ENCODE data around the gene CFAP54.

DNA sequence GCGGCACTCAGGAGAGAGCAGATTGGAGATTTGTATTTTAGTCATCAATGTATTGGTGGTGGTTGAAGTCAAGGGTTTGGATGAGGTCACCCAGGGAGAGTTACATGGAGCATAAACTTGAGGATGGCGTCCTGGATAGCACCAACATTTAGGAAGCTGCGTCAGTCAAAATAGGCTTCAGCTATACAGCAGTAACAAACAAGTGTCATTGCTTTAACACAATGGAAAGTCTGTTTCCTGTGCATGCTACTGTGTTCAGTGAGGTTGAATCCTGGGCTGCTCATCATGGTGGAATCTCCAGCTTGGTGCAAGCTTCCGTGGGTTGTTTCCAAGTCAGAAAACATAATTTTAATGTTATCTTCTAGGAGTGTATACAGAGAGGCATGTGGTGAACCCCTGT, 180.4 kb downstream of the CFAP54 start:
- TF ChIP-seq POLR2A (IDR thresholded peaks at IDR 0.05) (no peak), POLR2AphosphoS5 (IDR thresholded peaks at IDR 0.05) (no peak), EP300 (IDR thresholded peaks at IDR 0.05) (no peak)
- TF ChIP-seq, protein P1, sequence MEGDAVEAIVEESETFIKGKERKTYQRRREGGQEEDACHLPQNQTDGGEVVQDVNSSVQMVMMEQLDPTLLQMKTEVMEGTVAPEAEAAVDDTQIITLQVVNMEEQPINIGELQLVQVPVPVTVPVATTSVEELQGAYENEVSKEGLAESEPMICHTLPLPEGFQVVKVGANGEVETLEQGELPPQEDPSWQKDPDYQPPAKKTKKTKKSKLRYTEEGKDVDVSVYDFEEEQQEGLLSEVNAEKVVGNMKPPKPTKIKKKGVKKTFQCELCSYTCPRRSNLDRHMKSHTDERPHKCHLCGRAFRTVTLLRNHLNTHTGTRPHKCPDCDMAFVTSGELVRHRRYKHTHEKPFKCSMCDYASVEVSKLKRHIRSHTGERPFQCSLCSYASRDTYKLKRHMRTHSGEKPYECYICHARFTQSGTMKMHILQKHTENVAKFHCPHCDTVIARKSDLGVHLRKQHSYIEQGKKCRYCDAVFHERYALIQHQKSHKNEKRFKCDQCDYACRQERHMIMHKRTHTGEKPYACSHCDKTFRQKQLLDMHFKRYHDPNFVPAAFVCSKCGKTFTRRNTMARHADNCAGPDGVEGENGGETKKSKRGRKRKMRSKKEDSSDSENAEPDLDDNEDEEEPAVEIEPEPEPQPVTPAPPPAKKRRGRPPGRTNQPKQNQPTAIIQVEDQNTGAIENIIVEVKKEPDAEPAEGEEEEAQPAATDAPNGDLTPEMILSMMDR (IDR thresholded peaks at IDR 0.05), result no peak

All from upper lobe of left lung (tissue), 4 donors.